Astrocyte (in vitro differentiated cells and primary cell): ENCODE measurements around the gene SBNO2. TPM values are rescaled to one million over a fixed set of nuclear protein-coding genes. Genes with fewer than 3 reads are reported as not detected.
"Not testable (repeated sequence)": the region's sequence is repeated elsewhere in the genome, so short reads cannot be mapped to it uniquely, and the experiment has no call there.

ENCODE experiments used
- DNase-seq: peaks from one replicate; pipeline ENCODE4 v3.0.0-alpha.2; 2010; ENCODE audit warnings: low read depth
- FAIRE-seq: peaks from 2 replicates; lab custom pipeline; 2011; peaks lifted over from hg19 to GRCh38; lab: Jason Lieb, UNC
- H2AFZ ChIP-seq: 2 replicates; pipeline ENCODE4 v1.6.0; 2012; ENCODE audit warnings: low read depth, low read length, inconsistent platforms
- H3K27ac ChIP-seq: 2 replicates; pipeline ENCODE4 v1.5.1; 2011; ENCODE audit warnings: low read depth, low read length, inconsistent platforms
- H3K27me3 ChIP-seq: 2 replicates; pipeline ENCODE4 v1.6.0; 2011; ENCODE audit warnings: low read length, inconsistent platforms; ENCODE audit not compliant: insufficient read depth
- H3K36me3 ChIP-seq: 2 replicates; pipeline ENCODE4 v1.5.1; 2011; ENCODE audit warnings: low read length, inconsistent platforms; ENCODE audit not compliant: insufficient read depth
- H3K4me1 ChIP-seq: 2 replicates; pipeline ENCODE4 v1.5.1; 2011; ENCODE audit warnings: low read length, inconsistent platforms; ENCODE audit not compliant: insufficient read depth
- H3K4me2 ChIP-seq: 2 replicates; pipeline ENCODE4 v1.6.0; 2012; ENCODE audit warnings: low read length, inconsistent platforms
- H3K4me3 ChIP-seq: 2 replicates; pipeline ENCODE4 v1.5.1; 2011; ENCODE audit warnings: low read depth, mild to moderate bottlenecking, low read length, inconsistent platforms; ENCODE audit not compliant: insufficient read depth
- H3K79me2 ChIP-seq: 2 replicates; pipeline ENCODE4 v1.6.0; 2012; ENCODE audit warnings: mild to moderate bottlenecking, low read length, inconsistent platforms; ENCODE audit not compliant: insufficient read depth
- H3K9ac ChIP-seq: 2 replicates; pipeline ENCODE4 v1.6.0; 2012; ENCODE audit warnings: mild to moderate bottlenecking, low read length, inconsistent platforms
- H3K9me3 ChIP-seq: 2 replicates; pipeline ENCODE4 v1.5.1; 2012; ENCODE audit warnings: low read depth, mild to moderate bottlenecking, low read length, inconsistent platforms; ENCODE audit not compliant: insufficient read depth
- H4K20me1 ChIP-seq: 2 replicates; pipeline ENCODE4 v1.6.0; 2012; ENCODE audit warnings: low read length, inconsistent platforms; ENCODE audit not compliant: insufficient read depth
- H3K27ac Mint-ChIP-seq: one replicate; pipeline ENCODE4 v1.8.0; 2021; ENCODE audit warnings: mild to moderate bottlenecking, mixed read lengths; ENCODE audit not compliant: unreplicated experiment
- H3K27me3 Mint-ChIP-seq: one replicate; pipeline ENCODE4 v1.8.0; 2021; ENCODE audit warnings: low read depth, mixed read lengths; ENCODE audit not compliant: unreplicated experiment
- H3K36me3 Mint-ChIP-seq: one replicate; pipeline ENCODE4 v1.8.0; 2021; ENCODE audit warnings: low read depth, mixed read lengths; ENCODE audit not compliant: unreplicated experiment
- H3K4me1 Mint-ChIP-seq: one replicate; pipeline ENCODE4 v1.8.0; 2021; ENCODE audit warnings: low read depth, mixed read lengths; ENCODE audit not compliant: unreplicated experiment
- H3K4me3 Mint-ChIP-seq: one replicate; pipeline ENCODE4 v1.8.0; 2021; ENCODE audit warnings: mild to moderate bottlenecking, moderate library complexity, mixed read lengths; ENCODE audit not compliant: unreplicated experiment
- H3K9me3 Mint-ChIP-seq: one replicate; pipeline ENCODE4 v1.8.0; 2021; ENCODE audit warnings: mild to moderate bottlenecking, mixed read lengths; ENCODE audit not compliant: unreplicated experiment
- CTCF ChIP-seq: IDR thresholded peaks from 2 replicates; pipeline ENCODE4 v1.5.1; 2011; ENCODE audit warnings: low read depth, mild to moderate bottlenecking, inconsistent platforms, low read length, moderate library complexity; ENCODE audit not compliant: insufficient read depth
- EZH2 ChIP-seq: IDR thresholded peaks from 2 replicates; pipeline ENCODE4 v1.6.1; 2012; ENCODE audit warnings: mild to moderate bottlenecking, low read length, inconsistent platforms; ENCODE audit not compliant: insufficient read depth
- total RNA-seq: library from RNA; stranded (reverse); gene quantifications from 2 replicates; pipeline ENCODE4 v1.2.1, GENCODE V29; 2021

Gene SBNO2
- total RNA-seq, 1 donor from 2014 or later = 39.3 TPM

DNA sequence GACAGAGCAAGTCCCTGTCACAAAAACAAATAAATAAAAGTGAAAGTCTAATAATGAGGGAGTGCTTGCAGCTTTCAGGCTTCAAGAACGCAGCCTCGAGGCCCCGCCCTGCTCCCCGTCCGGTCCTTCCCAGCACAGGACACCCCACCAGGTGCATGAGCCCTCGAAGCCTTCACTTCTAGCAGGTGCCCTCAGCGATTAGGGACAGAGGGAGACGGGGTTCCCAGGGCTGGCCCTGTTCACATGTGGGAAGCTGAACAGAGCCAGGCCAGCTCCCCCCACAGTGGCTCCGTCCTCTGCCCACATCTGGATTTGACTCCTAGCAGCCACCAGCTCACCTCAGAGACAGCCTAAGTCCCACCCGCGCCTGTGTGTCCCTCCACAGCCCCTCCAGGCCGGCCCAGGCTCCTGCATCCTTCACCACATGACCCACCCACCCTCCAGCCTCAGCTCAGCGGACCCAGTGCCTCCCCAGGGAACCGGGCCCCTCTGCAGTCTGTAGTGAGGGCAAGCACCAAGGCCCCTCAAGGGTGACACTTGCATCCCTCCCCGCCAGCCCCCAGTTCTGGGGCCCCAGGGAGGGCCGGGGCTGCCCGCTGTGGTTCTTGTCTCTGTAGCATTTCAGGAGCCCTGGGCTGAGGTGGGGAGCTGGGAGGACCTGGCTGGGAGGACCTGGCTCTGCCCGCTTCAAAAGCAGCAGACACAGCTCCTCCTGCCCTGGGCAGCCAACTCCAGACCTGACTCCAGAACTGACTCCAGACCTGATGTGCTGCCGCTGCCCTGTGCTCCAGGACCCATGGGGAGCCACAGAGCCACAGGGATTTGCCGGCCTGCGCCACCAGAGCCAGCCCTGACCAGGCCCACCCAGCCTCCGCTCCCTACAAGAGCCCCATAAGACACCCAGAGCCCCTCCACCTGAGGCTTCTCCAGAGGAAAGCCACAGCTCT lies 43.0 kb downstream of the SBNO2 start:
- FAIRE-seq = no peak
- H3K9ac ChIP-seq = peak overlapping the region; percentile 94

DNA sequence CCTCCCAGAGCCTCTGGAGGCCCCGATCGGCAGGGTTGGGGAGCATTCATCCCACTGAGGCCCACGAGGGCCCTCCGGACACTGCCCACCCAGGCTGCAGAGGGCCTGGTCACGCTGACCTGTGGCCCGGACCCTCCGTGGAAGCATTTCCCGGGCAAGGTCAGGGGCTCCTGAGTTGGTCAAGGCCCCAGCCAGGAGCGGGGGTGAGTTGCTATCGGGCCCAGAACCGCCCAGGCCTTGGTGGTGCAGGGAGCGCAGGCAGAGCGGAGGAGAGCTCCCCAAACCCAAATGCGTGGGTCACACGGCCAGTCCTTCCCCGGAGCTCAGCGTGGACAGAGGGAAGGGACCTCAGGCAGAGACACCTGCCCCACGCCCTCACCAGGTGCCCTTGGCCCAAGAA lies 44.5 kb downstream of the SBNO2 start:
- H3K79me2 ChIP-seq = peaks cover 86% of the 10 kb centered on the region
- no peak for FAIRE-seq
- H3K9me3 ChIP-seq = no peaks in the 10 kb centered on the region
- DNase-seq = no peak
- H3K27ac Mint-ChIP-seq = no peak overlapping the region
- H3K4me3 ChIP-seq = no peak overlapping the region
- H3K9ac ChIP-seq = no peak overlapping the region
- TF ChIP-seq CTCF (no peak), EZH2 (no peak)
- no peaks in the 10 kb centered on the region for H3K9me3 Mint-ChIP-seq
- H3K4me1 Mint-ChIP-seq = peaks cover 6% of the 10 kb centered on the region
- no peak overlapping the region for H3K4me3 Mint-ChIP-seq
- peaks cover 51% of the 10 kb centered on the region for H4K20me1 ChIP-seq
- no peaks in the 10 kb centered on the region for H3K27me3 ChIP-seq
- no peak overlapping the region for H3K27ac ChIP-seq
- no peaks in the 10 kb centered on the region for H3K27me3 Mint-ChIP-seq
- H2AFZ ChIP-seq = no peak overlapping the region
- peaks cover 2% of the 10 kb centered on the region for H3K36me3 ChIP-seq
- H3K36me3 Mint-ChIP-seq = peaks cover 11% of the 10 kb centered on the region
- peaks cover 29% of the 10 kb centered on the region for H3K4me1 ChIP-seq
- H3K4me2 ChIP-seq = peak overlapping the region; percentile 98

More for the DNA sequence above, 43.0 kb downstream of the SBNO2 start:
- Mint-ChIP-seq H3K9me3 (no peaks in the 10 kb centered on the region), H3K27me3 (no peaks in the 10 kb centered on the region), H3K4me3 (peak overlapping the region; percentile 73), H3K27ac (no peak overlapping the region), H3K4me1 (peaks cover 6% of the 10 kb centered on the region), H3K36me3 (peaks cover 2% of the 10 kb centered on the region)
- no peak for DNase-seq
- H3K4me3 ChIP-seq = peak overlapping the region; percentile 77
- no peaks in the 10 kb centered on the region for H3K9me3 ChIP-seq
- peak overlapping the region; percentile 98 for H3K4me2 ChIP-seq
- H3K36me3 ChIP-seq = no peaks in the 10 kb centered on the region
- peaks cover 26% of the 10 kb centered on the region for H3K4me1 ChIP-seq
- no peaks in the 10 kb centered on the region for H3K27me3 ChIP-seq
- H3K27ac ChIP-seq = peak overlapping the region; percentile 80
- peaks cover 48% of the 10 kb centered on the region for H4K20me1 ChIP-seq
- H3K79me2 ChIP-seq = peaks cover 74% of the 10 kb centered on the region
- H2AFZ ChIP-seq = peak overlapping the region; percentile 26
- TF ChIP-seq EZH2 = no peak
- no peak for TF ChIP-seq CTCF

GRCh38 chr19:1129084-1129483 lies 45.0 kb downstream of the SBNO2 start:
- not testable (repeated sequence) for H3K36me3 Mint-ChIP-seq, DNase-seq, FAIRE-seq, H3K4me2 ChIP-seq, H3K36me3 ChIP-seq, H3K9me3 Mint-ChIP-seq, H3K27me3 Mint-ChIP-seq, H3K9me3 ChIP-seq, H3K4me1 Mint-ChIP-seq, H3K4me3 ChIP-seq, H3K27ac Mint-ChIP-seq, H3K27ac ChIP-seq, H2AFZ ChIP-seq, H3K4me3 Mint-ChIP-seq, H3K9ac ChIP-seq, H3K27me3 ChIP-seq
- Histone ChIP-seq H4K20me1 (peaks cover 51% of the 10 kb centered on the region), H3K4me1 (peaks cover 29% of the 10 kb centered on the region), H3K79me2 (peaks cover 82% of the 10 kb centered on the region)
